Upper lobe of left lung (tissue), 4 donors: ENCODE results near the gene MPDZ.

ENCODE experiments used
- CTCF ChIP-seq, 6 experiments: fragments of 450-650 bp in 4 of 6; fragments of 200-600 bp in 2 of 6; sonication (generic) in 2 of 6; IDR thresholded peaks; one replicate each; pipeline ENCODE4 v1.5.1; 2016 to 2019; ENCODE audit warnings: antibody characterized with exemption in 6 of 6
- POLR2A ChIP-seq, 4 donors: fragments of 450-650 bp; IDR thresholded peaks; one replicate each; pipeline ENCODE4 v1.5.1; 2016 to 2017; ENCODE audit warnings: antibody characterized with exemption in 4 of 4, mild to moderate bottlenecking in 2 of 4

DNA sequence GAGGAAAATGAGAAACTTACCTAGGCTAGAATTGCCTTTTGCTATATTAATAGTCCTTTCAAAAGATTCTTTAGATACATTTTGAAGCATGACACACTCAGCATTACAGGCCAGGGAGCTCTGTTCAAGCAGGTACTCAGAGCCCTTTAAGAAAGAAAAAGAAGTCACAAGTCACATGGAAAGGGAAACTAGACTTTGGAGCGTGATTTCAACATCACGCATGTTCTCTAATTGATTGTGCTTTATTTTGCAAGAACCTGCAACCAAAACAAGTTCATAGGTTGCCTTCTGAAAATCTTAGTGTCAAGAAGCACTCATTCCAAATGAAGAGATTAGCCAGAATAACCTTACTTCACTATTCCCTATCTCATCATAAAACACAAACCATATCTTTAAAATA is 103.8 kb downstream of the MPDZ start:
- TF ChIP-seq CTCF (IDR thresholded peaks at IDR 0.05) (no peak), POLR2A (IDR thresholded peaks at IDR 0.05) (no peak)
